NCI-H82 treated with DMSO at 0.1 percent for 48 hours (cell line): ENCODE results near the gene ZNF678.
"Not testable (repeated sequence)": the region's sequence is repeated elsewhere in the genome, so short reads cannot be mapped to it uniquely, and the experiment has no call there.

ENCODE experiments used
- DNase-seq: peaks from one replicate; lab custom pipeline; 2025; ENCODE audit not compliant: unreplicated experiment; lab: John Stamatoyannopoulos, UW

ZNF678 gene

DNA sequence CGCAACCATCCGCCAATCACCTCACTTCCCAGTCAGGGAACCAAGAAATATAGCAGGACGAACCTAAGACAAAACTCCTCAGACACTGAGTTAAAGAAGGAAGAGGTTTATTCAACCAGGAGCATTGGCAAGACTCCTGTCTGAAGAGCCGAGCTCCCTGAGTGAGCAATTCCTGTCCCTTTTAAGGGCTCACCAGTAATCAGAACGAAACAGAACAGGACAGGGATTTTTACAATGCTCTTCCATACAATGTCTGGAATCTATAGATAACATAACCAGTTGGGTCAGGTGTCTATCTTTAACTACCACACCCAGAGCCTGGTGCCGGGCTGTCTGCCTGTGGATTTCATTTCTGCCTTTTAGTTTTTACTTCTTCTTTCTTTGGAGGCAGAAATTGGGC, 32.9 kb downstream of the ZNF678 start:
- not testable (repeated sequence) for DNase-seq

DNA sequence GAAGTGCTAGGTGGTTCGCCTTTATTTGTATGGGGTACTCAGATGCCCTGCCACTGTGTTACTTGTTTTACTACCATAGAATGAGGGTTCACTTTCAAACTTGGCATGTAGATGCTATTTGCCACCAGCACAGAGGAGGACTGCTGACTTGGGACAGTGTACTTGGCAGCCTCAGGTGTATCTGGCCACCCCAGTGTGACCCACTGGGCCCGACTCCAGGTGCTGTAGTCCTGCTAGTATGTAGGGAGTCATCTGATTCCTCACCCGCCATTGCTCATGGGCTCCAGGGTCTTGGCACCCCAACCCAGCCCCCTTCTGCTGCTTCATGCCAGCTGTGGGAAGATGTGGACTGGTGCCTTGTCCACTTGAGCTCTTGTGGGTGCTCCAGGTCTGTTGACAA, 40.0 kb downstream of the ZNF678 start:
- DNase-seq = no peak

DNA sequence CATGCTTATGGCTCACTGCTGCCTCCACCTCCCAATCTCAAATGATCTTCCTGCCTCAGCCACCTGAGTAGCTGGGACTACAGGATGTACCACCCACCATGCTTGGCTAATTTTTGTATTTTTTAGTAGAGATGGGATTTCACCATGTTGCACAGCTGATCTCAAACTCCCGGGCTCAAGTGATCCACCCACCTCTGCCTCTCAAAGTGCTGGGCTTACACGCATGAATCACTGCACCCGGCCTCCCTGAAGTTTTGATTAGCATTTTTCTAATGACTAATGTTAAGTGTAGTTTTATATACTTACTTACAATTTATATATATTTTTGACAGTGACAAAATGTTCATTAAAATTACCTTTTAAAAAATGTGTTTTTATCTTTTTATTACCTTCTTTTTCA, 41.1 kb downstream of the ZNF678 start:
- no peak for DNase-seq

DNA sequence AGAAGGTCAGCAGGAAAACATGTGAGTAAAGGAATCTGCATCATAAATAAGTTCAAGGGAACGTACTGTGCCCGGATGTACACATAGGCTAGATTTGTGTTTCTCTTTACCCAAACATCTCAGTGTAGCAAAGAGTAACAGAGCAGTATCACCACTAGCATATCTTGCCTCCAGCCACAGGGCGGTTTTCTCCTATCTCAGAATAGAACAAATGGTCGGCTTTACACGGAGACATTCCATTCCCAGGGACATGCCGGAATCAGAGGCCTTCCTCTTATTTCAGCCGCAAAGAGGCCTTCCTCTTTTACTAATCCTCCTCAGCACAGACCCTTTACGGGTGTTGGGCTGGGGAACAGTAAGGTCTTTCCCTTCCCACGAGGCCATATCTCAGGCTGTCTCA, 42.9 kb downstream of the ZNF678 start:
- DNase-seq = not testable (repeated sequence)

DNA sequence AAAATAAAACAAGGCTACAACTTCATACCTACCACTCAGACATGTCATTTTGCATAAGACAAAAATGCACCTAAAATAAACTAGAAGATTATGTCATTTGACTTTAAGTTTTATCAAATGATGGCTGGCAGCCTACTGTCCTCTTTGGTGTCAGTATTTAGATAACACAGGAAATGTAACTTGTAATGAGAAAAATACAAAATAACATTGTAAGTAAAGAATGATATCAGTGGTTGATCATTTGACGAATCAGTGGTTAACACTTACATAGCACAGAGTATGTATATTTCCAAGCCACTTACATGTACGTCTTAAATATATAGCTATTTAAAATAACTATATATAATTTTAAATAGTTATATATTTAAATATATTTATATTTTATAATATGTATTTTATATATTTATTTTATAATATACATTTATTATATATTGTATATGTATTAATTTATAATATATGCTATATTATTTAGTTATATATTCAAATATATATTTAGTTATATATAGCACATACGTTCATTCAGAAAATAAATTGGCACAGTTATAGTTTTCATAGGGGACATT, 44.1 kb downstream of the ZNF678 start:
- DNase-seq = no peak

DNA sequence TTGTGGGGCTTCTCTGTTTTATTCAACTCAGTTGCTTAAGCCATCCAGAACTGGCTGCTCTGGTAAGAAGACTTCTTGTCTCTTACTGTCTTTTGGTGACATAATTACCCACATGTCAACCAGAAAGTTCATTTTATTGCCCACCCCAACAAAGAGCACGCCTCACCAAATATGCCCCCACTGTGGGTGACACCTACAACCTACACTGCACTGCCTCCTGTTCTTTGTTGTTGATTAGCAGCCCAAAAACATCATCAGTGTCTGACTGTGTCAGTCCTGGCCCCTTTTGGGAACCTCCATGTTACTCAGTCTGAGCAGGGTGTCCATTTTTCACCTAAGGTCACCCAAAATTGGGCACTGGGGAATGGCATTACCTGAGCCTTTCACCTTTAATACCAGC, 49.3 kb downstream of the ZNF678 start:
- no peak for DNase-seq

DNA sequence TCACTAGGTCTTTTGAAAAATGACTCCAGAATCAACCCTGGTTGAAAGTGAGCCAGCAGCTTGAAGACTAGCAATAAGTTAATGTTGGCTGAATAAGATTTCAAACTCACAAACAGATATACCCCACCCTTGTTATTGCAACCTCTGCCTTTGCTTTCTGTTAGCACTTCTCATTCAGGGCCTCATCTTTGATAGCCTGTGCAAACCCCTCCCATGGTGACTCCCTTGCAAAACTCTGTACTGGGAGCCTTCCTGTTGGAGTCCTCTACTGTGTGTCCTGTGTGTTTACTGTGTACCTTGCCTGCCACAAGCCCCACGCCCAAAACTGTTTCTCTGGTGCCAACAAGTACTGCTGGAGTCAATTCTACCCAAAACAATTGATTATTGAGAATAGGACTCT, 50.2 kb downstream of the ZNF678 start:
- no peak for DNase-seq

DNA sequence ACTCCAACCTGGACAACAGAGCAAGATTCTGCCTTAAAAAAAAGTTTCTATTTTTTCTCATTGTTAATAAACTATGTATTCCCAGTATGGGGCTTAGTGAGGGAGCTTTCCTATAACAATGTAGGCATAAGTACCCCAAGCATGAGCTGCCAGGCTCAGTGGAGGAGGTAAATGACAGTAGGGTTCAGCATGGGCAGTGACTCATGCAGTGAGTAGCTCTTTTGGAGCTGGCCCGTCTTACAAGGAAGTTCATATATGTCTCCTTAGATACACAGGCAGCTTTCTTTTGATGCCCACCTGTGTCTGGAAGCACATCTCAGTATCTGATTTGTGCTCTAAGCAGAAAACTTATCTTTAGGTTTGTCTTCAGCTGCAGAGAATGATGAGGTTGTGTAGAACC, 57.9 kb downstream of the ZNF678 start:
- DNase-seq = no peak

DNA sequence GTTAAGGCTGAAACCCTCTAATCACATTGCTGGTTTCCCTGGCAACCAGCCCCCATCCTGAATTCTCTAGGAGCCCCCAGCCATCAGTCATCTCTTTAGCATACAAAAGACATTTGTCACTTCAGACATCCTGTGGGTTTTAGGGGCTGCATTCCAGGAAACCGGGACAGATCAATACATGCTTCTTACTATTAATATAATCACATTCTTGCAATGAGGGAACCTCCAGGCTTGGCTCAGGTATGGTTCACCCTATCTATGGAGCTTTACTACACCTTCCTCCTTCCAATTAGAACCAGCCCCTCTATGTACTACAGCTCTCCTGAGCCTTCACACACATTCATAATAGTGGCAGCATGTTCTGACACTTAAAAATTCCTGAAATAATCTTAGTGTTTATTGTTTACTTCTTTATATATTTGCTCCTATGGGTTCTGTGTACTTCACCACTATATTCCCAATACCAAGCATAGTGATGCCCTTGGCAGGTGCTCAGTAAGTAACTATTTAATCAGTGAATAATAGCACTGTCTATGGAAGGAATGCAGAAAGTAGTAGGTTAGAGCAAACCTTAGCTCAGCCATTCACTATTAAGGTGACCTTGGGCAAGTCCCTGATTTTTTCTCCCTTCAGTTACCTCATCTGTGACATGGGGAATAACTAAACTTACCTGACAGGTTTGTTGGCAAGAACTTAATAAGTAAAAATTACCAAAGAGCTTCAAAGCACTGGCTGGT, 59.6 kb downstream of the ZNF678 start:
- DNase-seq = no peak

DNA sequence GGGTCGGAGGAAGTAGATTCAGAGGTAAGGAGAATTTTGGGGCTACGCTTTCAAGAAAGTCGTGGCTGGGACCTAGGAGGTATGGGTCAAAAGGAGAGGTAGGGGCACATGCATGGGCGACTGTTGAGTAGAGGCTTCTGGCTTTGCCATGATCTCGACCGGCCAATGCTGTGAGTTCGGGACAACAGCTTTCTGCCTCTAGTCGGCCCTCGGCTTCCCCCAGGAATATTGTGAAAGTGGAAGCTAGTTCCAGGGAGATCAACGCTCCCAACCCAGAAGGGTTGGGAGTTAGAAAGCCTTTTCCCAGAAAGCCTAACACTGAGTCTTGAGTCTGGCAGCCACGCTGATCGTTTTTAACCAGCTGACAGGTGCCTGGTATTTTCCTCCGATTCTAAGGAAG, 69.0 kb downstream of the ZNF678 start:
- DNase-seq = no peak

DNA sequence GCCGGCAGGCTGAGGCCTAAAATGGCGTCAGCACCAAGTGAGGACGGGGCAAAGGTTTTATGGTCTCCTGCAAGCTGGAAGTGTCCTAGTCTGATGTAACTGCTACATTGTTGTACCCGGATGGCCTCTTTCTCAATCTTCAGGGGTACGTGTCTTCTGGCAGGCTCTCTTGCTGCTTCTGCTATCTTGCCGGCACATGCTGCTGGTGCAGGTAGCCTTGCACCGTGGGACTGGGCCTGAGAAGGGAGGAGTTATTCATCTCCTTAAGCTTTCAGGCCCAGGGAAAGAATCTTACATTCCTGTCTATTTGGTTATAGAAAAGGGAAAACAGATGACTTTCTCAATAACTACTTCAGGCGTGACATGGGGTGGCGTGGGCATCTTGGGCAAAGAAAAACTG, 72.2 kb downstream of the ZNF678 start:
- no peak for DNase-seq

DNA sequence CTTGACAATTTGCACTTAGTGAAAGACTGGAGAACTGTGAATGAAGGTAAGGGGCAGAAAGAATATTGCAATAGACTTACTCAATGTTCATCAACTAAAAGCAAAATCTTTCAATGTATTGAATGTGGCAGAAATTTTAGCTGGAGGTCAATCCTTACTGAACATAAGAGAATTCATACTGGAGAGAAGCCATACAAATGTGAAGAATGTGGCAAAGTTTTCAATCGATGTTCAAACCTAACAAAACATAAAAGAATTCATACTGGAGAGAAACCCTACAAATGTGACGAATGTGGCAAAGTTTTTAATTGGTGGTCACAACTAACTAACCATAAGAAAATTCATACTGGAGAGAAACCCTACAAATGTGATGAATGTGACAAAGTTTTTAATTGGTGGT, 91.1 kb downstream of the ZNF678 start:
- DNase-seq = no peak

DNA sequence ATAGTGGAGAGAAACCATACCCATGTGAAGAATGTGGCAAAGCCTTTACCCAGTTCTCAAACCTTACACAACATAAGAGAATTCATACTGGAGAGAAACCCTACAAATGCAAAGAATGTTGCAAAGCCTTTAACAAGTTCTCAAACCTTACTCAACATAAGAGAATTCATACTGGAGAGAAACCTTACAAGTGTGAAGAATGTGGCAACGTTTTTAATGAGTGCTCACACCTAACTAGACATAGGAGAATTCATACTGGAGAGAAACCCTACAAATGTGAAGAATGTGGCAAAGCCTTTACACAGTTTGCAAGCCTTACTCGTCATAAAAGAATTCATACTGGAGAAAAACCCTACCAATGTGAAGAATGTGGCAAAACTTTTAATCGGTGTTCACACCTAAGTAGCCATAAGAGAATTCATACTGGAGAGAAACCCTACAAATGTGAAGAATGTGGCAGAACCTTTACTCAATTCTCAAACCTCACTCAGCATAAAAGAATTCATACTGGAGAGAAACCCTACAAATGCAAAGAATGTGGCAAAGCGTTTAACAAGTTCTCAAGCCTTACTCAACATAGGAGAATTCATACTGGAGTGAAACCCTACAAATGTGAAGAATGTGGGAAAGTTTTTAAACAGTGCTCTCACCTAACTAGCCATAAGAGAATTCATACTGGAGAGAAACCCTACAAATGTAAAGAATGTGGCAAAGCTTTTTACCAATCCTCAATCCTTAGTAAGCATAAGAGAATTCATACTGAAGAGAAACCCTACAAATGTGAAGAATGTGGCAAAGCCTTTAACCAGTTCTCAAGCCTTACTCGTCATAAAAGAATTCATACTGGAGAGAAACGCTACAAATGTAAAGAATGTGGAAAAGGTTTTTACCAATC, 91.7 kb downstream of the ZNF678 start:
- no peak for DNase-seq

DNA sequence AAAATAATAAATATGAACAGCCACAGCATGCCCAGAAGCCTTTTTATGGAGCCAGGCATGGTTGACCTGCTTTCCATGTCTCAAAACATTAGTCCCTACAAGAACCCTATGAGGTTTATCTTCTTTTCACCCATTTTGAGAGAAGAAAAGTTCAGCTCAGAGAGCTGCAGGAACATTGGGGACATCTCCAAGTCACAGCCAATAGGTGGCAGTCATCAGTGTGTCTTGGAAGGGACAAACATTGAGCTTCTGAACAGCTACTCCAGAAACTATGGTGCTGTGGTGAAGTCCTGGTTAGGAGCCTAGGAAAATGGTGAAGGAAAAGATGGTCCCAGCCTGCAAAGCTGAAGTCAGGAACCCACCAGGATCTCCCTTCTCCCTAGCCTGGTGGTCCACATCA, 98.1 kb downstream of the ZNF678 start:
- DNase-seq = no peak

DNA sequence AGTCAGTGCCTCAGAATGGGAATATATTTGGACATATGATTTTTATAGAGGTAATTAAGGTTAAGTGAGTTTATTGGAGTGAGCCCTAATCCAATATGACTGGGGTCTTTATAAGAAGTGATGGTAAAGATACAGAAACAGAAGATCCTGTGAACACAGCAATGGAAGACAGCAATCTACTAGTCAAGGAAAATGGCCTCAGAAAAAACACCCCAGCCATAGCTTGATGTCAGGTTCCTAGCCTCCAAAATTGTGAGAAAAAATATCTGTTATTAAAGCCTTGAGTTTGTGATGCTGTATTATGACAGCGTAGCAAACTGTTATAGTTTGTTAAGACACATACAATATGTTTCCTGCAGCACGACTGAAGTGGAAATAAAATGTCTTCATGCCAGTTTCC, 99.6 kb downstream of the ZNF678 start:
- no peak for DNase-seq

DNA sequence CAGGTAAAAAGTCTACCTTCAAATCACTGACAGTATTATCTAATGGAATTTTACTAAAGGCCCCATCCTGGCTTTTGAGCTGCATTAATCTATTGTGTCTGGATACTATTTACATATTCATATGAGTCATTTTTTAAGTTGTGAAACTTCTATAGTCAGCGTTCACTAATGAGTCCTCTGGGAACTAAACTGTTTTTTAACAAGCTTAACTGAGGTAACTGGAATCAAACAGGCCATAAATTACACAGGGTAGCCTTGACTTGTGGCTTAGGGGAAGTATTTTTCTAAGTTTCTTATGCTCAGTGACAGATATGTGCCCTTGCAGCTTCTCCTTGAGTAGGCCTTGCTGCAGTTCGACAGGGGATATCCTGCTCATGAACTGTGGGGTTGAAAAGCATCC, 102.9 kb downstream of the ZNF678 start:
- DNase-seq = no peak

DNA sequence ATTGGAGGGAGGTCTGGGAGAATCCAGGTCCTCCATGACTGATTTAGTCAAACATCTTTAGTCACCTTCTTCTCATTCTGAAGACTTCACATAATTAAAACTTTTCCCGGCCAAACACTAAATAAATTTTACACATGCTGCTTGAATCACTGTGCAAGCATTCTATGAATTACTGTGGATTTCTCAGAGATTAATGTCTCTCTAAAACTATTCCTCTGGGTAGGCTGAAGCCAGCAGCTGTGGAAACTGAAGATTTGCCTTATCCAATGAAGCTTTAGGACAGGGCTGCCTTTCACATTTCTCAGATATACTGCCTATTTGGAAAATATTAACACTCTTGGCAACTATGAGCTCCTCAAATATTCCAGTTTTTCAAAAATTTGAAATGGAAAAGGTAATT, 110.1 kb downstream of the ZNF678 start:
- DNase-seq = no peak

DNA sequence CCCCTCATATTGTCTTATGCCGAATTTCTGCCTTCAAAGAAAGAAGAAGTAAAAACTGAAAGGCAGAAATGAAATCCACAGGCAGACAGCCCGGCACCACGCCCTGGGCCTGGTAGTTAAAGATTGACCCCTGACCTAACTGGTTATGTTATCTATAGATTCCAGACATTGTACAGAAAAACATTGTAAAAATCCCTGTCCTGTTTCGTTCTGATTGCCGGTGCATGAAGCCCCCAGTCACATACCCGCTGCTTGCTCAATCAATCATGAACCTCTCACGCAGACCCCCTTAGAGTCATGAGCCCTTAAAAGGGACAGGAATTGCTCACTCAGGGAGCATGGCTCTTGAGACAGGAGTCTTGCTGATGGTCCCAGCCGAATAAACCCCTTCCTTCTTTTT, 122.5 kb downstream of the ZNF678 start:
- no peak for DNase-seq

DNA sequence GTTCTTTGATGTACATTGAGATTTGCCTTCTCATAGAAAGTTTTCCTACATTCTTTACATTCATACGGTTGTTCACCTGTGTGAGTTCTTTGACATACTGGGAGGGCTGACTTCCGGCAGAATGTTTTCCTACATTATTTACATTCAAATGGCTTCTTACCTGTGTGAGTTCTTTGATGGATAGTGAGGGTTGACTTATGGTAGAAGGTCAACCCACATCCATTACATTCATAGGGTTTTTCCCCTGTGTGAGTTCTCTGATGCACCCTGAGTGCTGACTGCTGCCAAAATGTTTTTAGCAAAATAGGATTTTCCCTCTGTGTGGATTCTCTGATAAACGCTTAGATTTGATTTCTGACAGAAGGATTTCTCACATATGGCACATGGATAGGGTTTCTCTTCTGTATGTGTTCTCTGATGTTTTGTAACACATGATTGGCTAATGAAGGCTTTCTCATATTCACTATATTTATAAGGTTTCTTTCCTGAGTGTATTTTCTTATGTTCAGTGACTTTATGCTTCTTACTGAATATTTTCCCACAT, 134.0 kb downstream of the ZNF678 start:
- no peak for DNase-seq

DNA sequence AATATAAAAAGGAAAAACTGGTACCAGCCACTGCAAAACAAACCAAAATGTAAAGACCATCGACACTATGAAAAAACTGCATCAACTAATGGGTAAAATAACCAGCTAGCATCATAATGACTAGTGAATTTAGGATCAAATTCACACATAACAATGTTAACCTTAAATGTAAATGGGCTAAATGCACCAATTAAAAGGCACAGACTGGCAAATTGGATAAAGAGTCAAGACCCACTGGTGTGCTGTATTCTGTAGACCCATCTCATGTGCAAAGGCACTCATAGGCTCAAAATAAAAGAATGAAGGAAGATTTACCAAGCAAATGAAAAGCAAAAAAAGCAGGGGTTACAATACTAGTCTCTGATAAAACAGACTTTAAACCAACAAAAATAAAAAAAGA, 138.3 kb downstream of the ZNF678 start:
- DNase-seq = not testable (repeated sequence)

DNA sequence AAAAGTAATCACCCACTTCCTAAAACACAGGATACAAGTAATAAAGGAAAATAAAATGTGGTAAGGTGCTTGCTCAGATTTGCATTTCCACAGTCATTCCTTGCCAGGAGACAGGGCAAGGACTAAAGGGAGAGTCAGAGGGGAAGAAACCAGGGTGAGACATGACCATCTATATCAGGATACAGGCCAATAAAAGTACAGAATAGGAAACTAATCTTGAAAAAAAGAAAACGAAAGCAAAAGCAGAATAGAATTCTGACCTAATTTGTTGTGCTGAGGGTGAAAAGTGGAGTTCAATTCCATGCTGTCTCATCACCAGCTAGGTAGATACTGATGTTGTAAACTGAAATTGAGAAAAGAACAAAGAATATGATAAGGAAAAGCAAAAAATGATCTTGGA, 144.5 kb downstream of the ZNF678 start:
- no peak for DNase-seq

DNA sequence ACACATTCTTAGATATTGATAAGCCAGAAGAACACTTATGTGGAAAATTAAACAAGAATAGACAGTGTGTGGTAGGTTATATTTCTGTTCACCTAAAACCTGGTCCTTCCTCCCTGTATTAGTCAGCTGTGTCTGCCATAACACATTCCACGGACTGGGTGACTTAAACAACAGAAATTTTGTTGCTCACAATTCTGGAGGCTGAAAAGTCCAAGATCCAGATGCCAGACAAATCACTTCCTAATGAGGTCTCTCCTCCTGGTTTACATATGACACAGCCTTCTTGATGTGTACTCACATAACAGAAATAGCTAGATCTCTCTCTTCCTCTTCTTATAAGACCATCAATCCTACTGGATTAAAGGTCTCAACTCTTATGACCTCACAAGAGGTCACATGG, 146.1 kb downstream of the ZNF678 start:
- DNase-seq = no peak
